Measurements from ENCODE around the gene PSMD2. TPM values are rescaled to one million over a fixed set of nuclear protein-coding genes. Genes with fewer than 3 reads are reported as not detected.

PSMD2 gene
- total and polyA plus RNA-seq, 10 of the 15 experiments (the other 5 are each of a cell fraction or from before 2014, with no cell fraction given) = 103 to 515 (median 197) TPM

DNA sequence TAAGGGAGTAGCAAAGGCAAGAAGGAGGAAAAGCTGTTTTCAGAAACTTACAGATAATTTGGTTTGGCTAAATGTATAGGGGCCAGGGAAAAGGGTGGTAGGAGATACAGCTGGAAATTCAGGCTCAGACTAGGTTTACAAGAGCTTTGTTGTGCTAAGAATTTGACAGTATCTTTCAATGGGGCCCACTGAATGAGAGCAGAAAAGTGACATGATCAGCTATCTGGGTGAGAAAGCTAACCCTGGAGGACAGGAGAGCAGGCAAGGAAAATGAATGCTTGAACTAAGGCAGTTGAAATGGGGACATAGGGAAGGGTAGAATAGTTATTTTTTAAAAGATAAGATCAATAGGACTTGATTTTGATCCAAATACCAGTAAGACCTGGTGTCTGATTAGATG is 12.6 kb downstream of the PSMD2 start:
- H4K20me1 ChIP-seq (ENCODE audit: control insufficient read depth, insufficient read depth) = peaks cover 7% of the 10 kb centered on the region
- no peak overlapping the region for H2AFZ ChIP-seq (ENCODE audit: control insufficient read depth, low read depth, low read length)
- no peak overlapping the region for H3K9ac ChIP-seq (ENCODE audit: control insufficient read depth, insufficient read depth, low read length)
- CTCF ChIA-PET = interaction anchor here (0.8 kb wide), 1 partner anchor 11 kb away, joined by 6 read pairs; no protein-coding TSS in a partner anchor
- no peaks in the 10 kb centered on the region for H3K9me3 ChIP-seq (replicated peaks; ENCODE audit: control insufficient read depth, insufficient read depth, low read length)
- 0 out of 2 replicates have a peak, but pooled peaks cover 2% of the 10 kb centered on the region for H3K4me1 ChIP-seq (ENCODE audit: control insufficient read depth, insufficient read depth, low read length)
- FAIRE-seq (no peak), ATAC-seq (no peak), DNase-seq (ENCODE audit: low read depth, low spot score) (no peak)
- BruUV-seq (replicated peaks) = no TSS peak
- H3K27me3 ChIP-seq (replicated peaks in 1 of 2; ENCODE audit: control insufficient read depth in 2 of 2, insufficient read depth in 2 of 2, low read length in 1 of 2) = no peaks in the 10 kb centered on the region
- H3K27ac ChIP-seq (ENCODE audit: control insufficient read depth, insufficient read depth) = no peak overlapping the region
- SMC1A ChIA-PET (ENCODE audit: uncharacterized antibody, unreplicated experiment) = no interaction called here
- H3K79me2 ChIP-seq (ENCODE audit: control insufficient read depth, insufficient read depth, low read length) = peaks cover 21% of the 10 kb centered on the region
- H3K4me2 ChIP-seq (ENCODE audit: control insufficient read depth, insufficient read depth) = no peak overlapping the region
- POLR2A ChIA-PET = interaction anchor here (0.6 to 0.8 kb wide), 2 partner anchors 143 to 154 kb away, joined by 3 read pairs; no protein-coding TSS in a partner anchor
- intact Hi-C loops (cut with micrococcal nuclease; ENCODE audit: unreplicated experiment) (no loop called here), in situ Hi-C loops (cut with MboI) (no loop called here)
- H3K36me3 ChIP-seq (ENCODE audit: control insufficient read depth in 2 of 2, insufficient read depth in 2 of 2, low read length in 1 of 2) = peaks cover 5 to 6% of the 10 kb centered on the region in 2 experiments
- no peak for TF ChIP-seq SREBF2 (IDR thresholded peaks at IDR 0.05; ENCODE audit: low read length)
- no peak for TF ChIP-seq RB1 (IDR thresholded peaks at IDR 0.05; ENCODE audit: borderline replicate concordance)
- no peak for TF ChIP-seq MEF2B (IDR thresholded peaks at IDR 0.05; ENCODE audit: partially characterized antibody, poor library complexity, severe bottlenecking)
- no peak for TF ChIP-seq HDAC6 (IDR thresholded peaks at IDR 0.05; ENCODE audit: unreplicated experiment)
- TF ChIP-seq IKZF1 (conservative IDR thresholded peaks at IDR 0.05) = no peak
- TF ChIP-seq, protein P1, sequence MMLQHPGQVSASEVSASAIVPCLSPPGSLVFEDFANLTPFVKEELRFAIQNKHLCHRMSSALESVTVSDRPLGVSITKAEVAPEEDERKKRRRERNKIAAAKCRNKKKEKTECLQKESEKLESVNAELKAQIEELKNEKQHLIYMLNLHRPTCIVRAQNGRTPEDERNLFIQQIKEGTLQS (IDR thresholded peaks at IDR 0.05; ENCODE audit: borderline replicate concordance, extremely low read depth, low read depth, low read length) = no peak
- TF ChIP-seq TCF7 (IDR thresholded peaks at IDR 0.05; ENCODE audit: borderline replicate concordance) = no peak
- no peak for TF ChIP-seq RBBP5 (conservative IDR thresholded peaks at IDR 0.05)
- no peak for TF ChIP-seq CUX1 (IDR thresholded peaks at IDR 0.05; ENCODE audit: insufficient replicate concordance, low read depth, low read length)
- no peak for TF ChIP-seq BHLHE40 (IDR thresholded peaks at IDR 0.05; ENCODE audit: borderline replicate concordance in 1 of 2, low read depth in 2 of 2, low read length in 1 of 2)
- TF ChIP-seq, protein P2, sequence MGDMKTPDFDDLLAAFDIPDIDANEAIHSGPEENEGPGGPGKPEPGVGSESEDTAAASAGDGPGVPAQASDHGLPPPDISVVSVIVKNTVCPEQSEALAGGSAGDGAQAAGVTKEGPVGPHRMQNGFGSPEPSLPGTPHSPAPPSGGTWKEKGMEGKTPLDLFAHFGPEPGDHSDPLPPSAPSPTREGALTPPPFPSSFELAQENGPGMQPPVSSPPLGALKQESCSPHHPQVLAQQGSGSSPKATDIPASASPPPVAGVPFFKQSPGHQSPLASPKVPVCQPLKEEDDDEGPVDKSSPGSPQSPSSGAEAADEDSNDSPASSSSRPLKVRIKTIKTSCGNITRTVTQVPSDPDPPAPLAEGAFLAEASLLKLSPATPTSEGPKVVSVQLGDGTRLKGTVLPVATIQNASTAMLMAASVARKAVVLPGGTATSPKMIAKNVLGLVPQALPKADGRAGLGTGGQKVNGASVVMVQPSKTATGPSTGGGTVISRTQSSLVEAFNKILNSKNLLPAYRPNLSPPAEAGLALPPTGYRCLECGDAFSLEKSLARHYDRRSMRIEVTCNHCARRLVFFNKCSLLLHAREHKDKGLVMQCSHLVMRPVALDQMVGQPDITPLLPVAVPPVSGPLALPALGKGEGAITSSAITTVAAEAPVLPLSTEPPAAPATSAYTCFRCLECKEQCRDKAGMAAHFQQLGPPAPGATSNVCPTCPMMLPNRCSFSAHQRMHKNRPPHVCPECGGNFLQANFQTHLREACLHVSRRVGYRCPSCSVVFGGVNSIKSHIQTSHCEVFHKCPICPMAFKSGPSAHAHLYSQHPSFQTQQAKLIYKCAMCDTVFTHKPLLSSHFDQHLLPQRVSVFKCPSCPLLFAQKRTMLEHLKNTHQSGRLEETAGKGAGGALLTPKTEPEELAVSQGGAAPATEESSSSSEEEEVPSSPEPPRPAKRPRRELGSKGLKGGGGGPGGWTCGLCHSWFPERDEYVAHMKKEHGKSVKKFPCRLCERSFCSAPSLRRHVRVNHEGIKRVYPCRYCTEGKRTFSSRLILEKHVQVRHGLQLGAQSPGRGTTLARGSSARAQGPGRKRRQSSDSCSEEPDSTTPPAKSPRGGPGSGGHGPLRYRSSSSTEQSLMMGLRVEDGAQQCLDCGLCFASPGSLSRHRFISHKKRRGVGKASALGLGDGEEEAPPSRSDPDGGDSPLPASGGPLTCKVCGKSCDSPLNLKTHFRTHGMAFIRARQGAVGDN (IDR thresholded peaks at IDR 0.05) = no peak
- no peak for TF ChIP-seq MXI1 (IDR thresholded peaks at IDR 0.05; ENCODE audit: low read depth, low read length)
- TF ChIP-seq, protein P3, sequence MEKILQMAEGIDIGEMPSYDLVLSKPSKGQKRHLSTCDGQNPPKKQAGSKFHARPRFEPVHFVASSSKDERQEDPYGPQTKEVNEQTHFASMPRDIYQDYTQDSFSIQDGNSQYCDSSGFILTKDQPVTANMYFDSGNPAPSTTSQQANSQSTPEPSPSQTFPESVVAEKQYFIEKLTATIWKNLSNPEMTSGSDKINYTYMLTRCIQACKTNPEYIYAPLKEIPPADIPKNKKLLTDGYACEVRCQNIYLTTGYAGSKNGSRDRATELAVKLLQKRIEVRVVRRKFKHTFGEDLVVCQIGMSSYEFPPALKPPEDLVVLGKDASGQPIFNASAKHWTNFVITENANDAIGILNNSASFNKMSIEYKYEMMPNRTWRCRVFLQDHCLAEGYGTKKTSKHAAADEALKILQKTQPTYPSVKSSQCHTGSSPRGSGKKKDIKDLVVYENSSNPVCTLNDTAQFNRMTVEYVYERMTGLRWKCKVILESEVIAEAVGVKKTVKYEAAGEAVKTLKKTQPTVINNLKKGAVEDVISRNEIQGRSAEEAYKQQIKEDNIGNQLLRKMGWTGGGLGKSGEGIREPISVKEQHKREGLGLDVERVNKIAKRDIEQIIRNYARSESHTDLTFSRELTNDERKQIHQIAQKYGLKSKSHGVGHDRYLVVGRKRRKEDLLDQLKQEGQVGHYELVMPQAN (conservative IDR thresholded peaks at IDR 0.05) = no peak
- no peak overlapping the region for H3K4me3 ChIP-seq
- RAD21 ChIA-PET (ENCODE audit: unreplicated experiment) = no interaction called here

Measured in GM12878 (cell line).